GM21723 (cell line): ENCODE measurements around the gene SERHL2.
"Not testable (repeated sequence)": the region's sequence is repeated elsewhere in the genome, so short reads cannot be mapped to it uniquely, and the experiment has no call there.

Source experiments
- ATAC-seq: cut with Tn5 transposase; IDR thresholded peaks from one replicate; pipeline ENCODE4 v1.9.1; 2021; ENCODE audit warnings: mild to moderate bottlenecking, moderate library complexity; ENCODE audit not compliant: unreplicated experiment

The SERHL2 gene

DNA sequence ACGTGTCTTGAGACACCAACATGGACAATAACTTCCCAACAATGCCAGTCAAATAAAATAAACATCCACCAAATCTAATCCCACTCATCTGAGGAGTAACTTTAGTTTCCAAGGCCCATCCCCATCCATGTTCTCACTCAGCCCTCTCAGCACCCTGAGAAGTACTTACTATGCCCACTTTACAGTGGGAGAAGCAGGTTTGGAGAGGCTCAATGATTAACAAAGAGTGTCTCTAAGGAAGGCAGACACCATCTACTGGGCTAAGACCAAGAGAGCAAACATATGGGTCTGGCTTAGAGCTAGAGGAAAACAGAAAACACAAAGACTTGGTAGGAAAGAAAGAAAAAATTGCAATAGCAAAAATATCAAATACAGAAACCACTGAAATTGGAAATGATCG is 49.7 kb downstream of the SERHL2 start:
- ATAC-seq, result no peak

GRCh38 chr22:42604403-42604802 is 50.6 kb downstream of the SERHL2 start:
- no peak for ATAC-seq

DNA sequence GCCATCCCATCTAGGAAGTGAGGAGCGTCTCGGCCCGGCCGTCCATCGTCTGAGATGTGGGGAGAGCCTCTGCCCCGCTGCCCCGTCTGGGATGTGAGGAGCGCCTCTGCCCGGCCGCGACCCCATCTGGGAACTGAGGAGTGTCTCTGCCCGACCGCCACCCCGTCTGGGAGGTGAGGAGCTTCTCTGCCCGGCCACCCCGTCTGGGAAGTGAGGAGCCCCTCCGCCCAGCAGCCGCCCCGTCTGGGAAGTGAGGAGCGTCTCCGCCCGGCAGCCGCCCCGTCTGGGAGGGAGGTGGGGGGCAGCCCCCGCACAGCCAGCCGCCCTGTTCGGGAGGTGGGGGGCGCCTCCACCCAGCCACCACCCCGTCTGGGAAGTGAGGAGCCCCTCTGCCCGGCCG is 53.9 kb downstream of the SERHL2 start:
- not testable (repeated sequence) for ATAC-seq

GRCh38 chr22:42608136-42608822 is 54.5 kb downstream of the SERHL2 start:
- no peak for ATAC-seq

GRCh38 chr22:42608823-42609361 is 55.1 kb downstream of the SERHL2 start:
- ATAC-seq, result no peak

- no peak for ATAC-seq
These were observed 56.4 kb downstream of the SERHL2 start for GRCh38 chr22:42610186-42610585.

- no peak for ATAC-seq
These were observed 57.3 kb downstream of the SERHL2 start for GRCh38 chr22:42611051-42611450.

- no peak for ATAC-seq
These were observed 58.6 kb downstream of the SERHL2 start for GRCh38 chr22:42612336-42612735.

- ATAC-seq, result peak; percentile 7
These were observed 60.1 kb downstream of the SERHL2 start for GRCh38 chr22:42613872-42614301.

DNA sequence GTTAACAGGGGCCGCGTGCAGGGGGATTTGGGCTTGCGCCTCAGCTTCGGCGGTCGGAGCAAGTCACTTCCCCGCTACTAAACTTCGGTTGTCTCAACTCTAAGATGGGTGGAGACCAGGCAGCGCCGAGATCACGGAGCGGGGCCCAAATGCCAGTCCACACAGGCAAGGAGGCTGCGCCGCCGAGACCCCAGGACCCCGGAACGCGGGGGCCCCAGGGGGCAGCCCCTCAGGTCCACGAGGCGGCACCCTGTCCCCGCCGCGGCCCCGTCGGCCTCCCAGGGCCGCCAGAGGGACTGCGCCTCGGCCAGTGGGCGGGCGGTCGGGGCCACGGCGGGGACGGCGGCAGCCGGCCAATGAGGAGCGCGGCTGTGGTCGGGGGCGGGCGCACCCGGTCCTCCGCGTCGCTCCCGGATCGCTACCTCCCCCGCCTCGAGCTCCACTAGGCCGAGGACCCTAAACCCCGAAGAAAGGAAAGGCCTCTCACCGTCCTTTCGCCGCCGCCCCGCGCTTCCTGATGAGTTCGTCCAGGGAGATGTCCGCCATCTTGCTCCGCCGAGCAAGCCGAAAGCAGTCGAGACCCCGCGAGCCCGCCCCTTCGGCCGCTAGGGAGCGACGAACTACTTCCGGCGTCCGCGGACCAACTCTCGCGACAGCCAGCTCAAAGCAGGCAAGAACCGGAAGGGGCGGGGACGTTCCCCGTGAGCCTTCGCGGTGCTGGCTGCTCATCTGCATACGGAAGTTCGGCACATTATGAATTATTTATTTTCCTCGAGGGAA is 60.7 kb downstream of the SERHL2 start, which contains the start of gene POLDIP3:
POLDIP3 (minus strand) TSS at position 572 of the 780 bp plus-strand sequence; CDS start at position 546, 26 bp downstream.
- peak; percentile 64 for ATAC-seq

GRCh38 chr22:42615092-42615859 is 61.5 kb downstream of the SERHL2 start:
- peak; percentile 57 for ATAC-seq

DNA sequence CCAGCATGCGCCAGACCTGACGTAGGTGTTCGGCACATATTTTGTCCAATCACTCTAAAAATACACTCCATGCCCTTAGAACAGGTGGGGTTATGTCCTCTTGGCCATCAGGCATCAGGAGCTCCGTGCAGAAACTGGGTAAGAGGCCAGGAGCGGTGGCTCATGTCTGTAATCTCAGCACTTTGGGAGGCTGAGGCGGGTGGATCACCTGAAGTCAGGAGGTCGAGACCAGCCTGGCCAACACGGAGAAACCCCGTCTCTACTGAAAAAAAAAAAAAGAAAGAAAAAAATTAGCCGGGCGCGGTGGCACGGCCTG is 62.1 kb downstream of the SERHL2 start:
- not testable (repeated sequence) for ATAC-seq

GRCh38 chr22:42617155-42617983 is 63.6 kb downstream of the SERHL2 start:
- ATAC-seq, result no peak

DNA sequence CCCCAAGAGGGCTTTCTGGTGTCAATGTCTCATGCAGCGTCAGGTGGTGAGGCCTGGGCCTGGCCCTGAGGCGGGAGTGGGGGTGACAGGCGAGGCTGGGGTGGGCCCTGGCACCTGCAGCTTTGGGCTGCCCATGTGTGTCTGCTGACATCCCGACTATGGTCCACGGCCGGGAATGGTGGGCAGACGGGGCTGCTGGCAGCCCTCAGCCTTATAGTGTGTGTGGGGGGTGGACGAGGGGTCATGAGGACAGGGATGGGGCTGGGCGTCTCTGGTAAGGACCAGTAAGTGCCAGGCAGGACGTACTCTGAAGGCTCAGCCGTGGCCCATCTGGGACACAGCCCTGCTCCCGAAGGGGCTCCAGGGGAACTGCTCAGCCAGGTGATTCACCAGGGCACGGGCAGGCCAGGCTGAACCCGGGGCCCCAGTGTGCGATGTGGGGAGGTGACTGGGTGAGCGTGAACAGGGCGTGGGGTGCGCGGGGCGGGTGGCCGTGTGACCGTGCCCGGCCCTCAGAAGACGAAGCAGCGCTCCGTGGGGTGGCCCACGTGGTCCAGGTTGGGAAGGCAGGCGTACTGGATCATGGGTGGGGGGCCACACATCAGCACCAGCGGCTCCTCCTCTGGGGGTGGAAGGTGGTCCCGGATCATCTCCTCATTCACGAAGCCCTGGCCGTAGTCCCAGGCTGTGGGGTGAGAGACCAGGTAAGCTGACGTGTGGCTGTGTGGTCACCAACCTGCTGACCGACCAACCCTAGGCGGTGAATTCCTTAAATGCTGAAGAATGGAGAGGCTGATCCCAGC is 65.7 kb downstream of the SERHL2 start:
- no peak for ATAC-seq

DNA sequence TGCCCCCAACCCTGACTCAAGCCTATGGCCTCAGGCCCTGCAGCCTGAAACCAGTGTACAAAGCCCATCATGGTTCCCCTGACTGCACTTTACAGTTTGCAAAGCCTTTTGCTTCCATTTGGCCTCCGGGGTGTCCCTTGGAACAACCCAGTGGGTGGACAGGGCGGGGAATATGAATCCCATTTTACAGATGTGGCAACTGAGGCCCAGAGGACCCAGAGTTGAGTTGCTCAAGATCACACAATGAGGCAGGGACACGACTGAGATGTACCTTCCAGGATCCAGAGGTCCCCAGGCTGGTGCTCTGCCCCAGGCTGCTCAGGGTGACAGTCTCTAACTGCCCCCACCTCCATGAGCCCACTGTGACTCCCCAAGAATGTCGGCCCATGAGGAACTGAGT is 66.3 kb downstream of the SERHL2 start:
- ATAC-seq, result no peak

DNA sequence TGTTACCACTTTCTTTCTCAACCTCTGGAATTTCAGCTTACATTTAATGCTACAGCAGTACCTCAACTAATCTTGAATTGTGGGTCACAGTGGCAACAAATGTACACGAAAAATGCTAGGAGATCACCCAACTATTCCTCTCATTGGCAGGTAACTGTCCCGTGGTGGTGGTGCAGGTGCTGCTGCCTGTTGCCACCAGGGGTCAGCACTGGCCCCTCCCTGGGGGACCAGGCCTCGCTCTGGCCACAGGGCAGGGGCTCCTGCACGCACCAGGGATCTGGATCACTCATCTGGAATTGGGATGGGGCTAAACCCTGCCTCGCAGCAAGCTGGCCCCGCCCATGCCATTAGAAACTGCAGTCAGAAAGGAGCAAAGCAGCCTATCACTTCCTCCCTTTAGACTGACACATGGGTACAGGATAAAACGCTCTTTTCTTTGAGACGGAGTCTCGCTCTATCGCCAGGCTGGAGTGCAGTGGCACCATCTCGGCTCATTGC is 67.8 kb downstream of the SERHL2 start:
- no peak for ATAC-seq

GRCh38 chr22:42622061-42622710 is 68.4 kb downstream of the SERHL2 start:
- no peak for ATAC-seq

- ATAC-seq, result no peak
These were observed 69.6 kb downstream of the SERHL2 start for GRCh38 chr22:42623301-42623751.
